ENCODE results near the gene ZNHIT3. TPM values are rescaled to one million over a fixed set of nuclear protein-coding genes. Genes with fewer than 3 reads are reported as not detected.

The ZNHIT3 gene
- total RNA-seq, 4 donors from 2014 or later, result 19.7 to 34.5 (median 26.3) TPM

DNA sequence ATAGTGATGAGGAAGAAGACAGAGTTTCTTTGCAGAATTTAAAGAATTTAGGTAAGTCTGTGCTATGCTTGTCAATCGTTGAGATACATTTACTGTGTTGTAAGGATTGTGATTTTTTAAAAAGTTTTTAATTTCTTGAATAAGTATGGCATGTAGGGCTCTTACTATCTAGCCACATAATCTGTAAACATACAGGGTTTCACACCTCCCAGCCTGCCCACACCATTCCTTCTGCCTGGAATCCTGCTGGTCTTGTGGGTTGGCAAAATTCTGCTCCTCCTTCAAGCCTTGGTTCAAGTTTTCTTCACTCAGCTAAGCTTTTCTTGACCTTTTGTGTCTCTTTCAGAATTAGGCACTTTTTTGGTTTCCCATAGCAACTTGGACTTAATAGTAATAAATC lies 7.5 kb downstream of the ZNHIT3 start:
- H3K27ac ChIP-seq, result no peak overlapping the region
- TF ChIP-seq EP300 (IDR thresholded peaks at IDR 0.05) (no peak), POLR2AphosphoS5 (IDR thresholded peaks at IDR 0.05) (no peak), POLR2A (IDR thresholded peaks at IDR 0.05) (no peak)
- TF ChIP-seq, protein P1, sequence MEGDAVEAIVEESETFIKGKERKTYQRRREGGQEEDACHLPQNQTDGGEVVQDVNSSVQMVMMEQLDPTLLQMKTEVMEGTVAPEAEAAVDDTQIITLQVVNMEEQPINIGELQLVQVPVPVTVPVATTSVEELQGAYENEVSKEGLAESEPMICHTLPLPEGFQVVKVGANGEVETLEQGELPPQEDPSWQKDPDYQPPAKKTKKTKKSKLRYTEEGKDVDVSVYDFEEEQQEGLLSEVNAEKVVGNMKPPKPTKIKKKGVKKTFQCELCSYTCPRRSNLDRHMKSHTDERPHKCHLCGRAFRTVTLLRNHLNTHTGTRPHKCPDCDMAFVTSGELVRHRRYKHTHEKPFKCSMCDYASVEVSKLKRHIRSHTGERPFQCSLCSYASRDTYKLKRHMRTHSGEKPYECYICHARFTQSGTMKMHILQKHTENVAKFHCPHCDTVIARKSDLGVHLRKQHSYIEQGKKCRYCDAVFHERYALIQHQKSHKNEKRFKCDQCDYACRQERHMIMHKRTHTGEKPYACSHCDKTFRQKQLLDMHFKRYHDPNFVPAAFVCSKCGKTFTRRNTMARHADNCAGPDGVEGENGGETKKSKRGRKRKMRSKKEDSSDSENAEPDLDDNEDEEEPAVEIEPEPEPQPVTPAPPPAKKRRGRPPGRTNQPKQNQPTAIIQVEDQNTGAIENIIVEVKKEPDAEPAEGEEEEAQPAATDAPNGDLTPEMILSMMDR (IDR thresholded peaks at IDR 0.05), result no peak
- peaks cover 74% of the 10 kb centered on the region for H3K36me3 ChIP-seq
- no peaks in the 10 kb centered on the region for H3K9me3 ChIP-seq
- no peak overlapping the region for H3K4me3 ChIP-seq
- no peaks in the 10 kb centered on the region for H3K27me3 ChIP-seq
- no peaks in the 10 kb centered on the region for H3K4me1 ChIP-seq
- WGBS, result 71% methylated on average over 1 of the region's 1 CpG
- no peak for DNase-seq (ENCODE audit: low spot score in 2 of 2)

- H3K4me1 ChIP-seq, result no peaks in the 10 kb centered on the region
- TF ChIP-seq, protein P1 (IDR thresholded peaks at IDR 0.05), result no peak
- TF ChIP-seq POLR2AphosphoS5 (IDR thresholded peaks at IDR 0.05) (no peak), EP300 (IDR thresholded peaks at IDR 0.05) (no peak), POLR2A (IDR thresholded peaks at IDR 0.05) (no peak)
- no peak for DNase-seq (ENCODE audit: low spot score in 2 of 2)
- H3K9me3 ChIP-seq, result no peaks in the 10 kb centered on the region
- H3K27ac ChIP-seq, result no peak overlapping the region
- WGBS, result 81% methylated on average over 5 of the region's 5 CpGs
- H3K27me3 ChIP-seq, result no peaks in the 10 kb centered on the region
- H3K36me3 ChIP-seq, result peaks cover 77% of the 10 kb centered on the region
- no peak overlapping the region for H3K4me3 ChIP-seq
These were observed 8.2 kb downstream of the ZNHIT3 start for GRCh38 chr17:36494674-36495073.

DNA sequence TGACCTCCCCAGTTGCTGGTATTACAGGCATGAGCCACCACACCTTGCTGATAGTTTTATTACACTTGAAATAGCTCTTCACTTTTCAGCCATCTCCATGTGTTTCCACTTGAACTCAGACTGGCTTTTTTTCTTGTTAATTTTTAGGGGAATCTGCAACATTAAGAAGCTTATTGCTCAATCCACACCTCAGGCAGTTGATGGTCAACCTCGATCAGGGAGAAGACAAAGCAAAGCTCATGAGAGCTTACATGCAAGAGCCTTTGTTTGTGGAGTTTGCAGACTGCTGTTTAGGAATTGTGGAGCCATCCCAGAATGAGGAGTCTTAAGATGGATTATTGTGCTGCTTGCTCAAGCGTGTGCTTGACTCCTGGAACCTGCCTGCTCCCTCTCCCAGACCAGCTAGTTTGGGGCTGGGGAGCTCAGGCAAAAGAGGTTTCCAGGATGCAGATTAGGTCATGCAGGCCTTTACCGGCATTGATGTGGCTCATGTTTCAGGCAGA lies 8.6 kb downstream of the ZNHIT3 start:
- Histone ChIP-seq H3K9me3 (no peaks in the 10 kb centered on the region), H3K4me1 (no peaks in the 10 kb centered on the region), H3K27me3 (no peaks in the 10 kb centered on the region), H3K27ac (no peak overlapping the region), H3K4me3 (no peak overlapping the region), H3K36me3 (peaks cover 77% of the 10 kb centered on the region)
- no peak for DNase-seq (ENCODE audit: low spot score in 2 of 2)
- 70% methylated on average over 3 of the region's 3 CpGs for WGBS
- TF ChIP-seq EP300 (IDR thresholded peaks at IDR 0.05) (no peak), POLR2A (IDR thresholded peaks at IDR 0.05) (no peak), POLR2AphosphoS5 (IDR thresholded peaks at IDR 0.05) (no peak)
- TF ChIP-seq, protein P1 (IDR thresholded peaks at IDR 0.05), result no peak

DNA sequence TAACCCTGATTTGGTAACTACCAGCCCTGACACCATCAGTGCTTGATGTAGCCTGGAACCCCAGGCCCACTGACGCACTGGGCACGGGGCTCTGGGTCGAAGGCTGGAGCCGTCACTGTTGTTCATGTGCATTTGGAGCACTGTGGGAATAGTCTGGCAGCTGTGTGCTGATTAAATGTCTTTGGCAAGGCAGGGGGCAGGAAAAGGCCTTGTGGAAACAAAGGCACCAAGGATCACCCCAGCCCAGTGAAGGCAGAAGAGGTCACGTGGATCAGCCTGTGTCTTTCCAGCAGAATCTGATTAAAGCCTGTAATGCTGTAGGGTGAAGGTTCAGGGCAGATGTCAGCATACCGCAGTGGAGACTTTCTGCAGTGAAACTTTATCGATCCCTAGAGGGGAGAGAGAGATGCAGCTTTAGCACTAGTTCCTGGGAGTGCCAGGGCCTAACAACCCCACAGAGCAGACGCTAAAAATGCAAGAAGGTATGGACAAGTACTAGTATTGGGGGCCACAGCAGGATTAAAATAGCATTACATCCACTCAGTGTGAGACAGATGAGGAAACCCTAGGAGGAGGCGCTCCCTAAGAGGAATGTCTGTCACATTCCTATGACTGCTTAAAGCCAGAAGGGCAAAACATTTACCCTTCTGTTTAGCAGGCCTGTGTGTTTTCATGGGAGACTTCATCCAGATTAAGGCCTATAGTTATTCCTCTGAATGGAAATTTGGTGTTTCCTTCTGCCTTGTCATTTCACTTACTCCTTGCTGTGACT lies 9.7 kb downstream of the ZNHIT3 start:
- H3K9me3 ChIP-seq, result no peaks in the 10 kb centered on the region
- TF ChIP-seq EP300 (IDR thresholded peaks at IDR 0.05) (no peak), POLR2A (IDR thresholded peaks at IDR 0.05) (no peak)
- TF ChIP-seq, protein P1 (IDR thresholded peaks at IDR 0.05), result no peak
- H3K4me1 ChIP-seq, result no peaks in the 10 kb centered on the region
- H3K4me3 ChIP-seq, result no peak overlapping the region
- 94% methylated on average over 9 of the region's 9 CpGs for WGBS
- peak; percentile 26 to 36 for DNase-seq (ENCODE audit: low spot score in 2 of 2)
- no peak overlapping the region for H3K27ac ChIP-seq
- H3K27me3 ChIP-seq, result no peaks in the 10 kb centered on the region
- H3K36me3 ChIP-seq, result peaks cover 88% of the 10 kb centered on the region

GRCh38 chr17:36498155-36498554 lies 11.7 kb downstream of the ZNHIT3 start:
- Histone ChIP-seq H3K27me3 (no peaks in the 10 kb centered on the region), H3K4me1 (no peaks in the 10 kb centered on the region), H3K27ac (no peak overlapping the region), H3K9me3 (no peaks in the 10 kb centered on the region), H3K36me3 (peaks cover 86% of the 10 kb centered on the region), H3K4me3 (no peak overlapping the region)
- TF ChIP-seq, protein P1 (IDR thresholded peaks at IDR 0.05), result no peak
- TF ChIP-seq POLR2A (IDR thresholded peaks at IDR 0.05), result no peak
- TF ChIP-seq EP300 (IDR thresholded peaks at IDR 0.05), result no peak
- no peak for TF ChIP-seq POLR2AphosphoS5 (IDR thresholded peaks at IDR 0.05)
- DNase-seq (ENCODE audit: low spot score in 2 of 2), result peak; percentile 55 to 70
- 85% methylated on average over 9 of the region's 9 CpGs for WGBS

Measured in suprapubic skin (tissue), 4 donors.